Epithelial cell of esophagus (primary cell): ENCODE measurements around the gene OLFM4.

Experiments used
- DNase-seq: peaks from one replicate; pipeline ENCODE4 v3.0.0; 2010; ENCODE audit warnings: low read depth
- H3K4me3 ChIP-seq: 2 replicates; pipeline ENCODE4 v1.5.1; 2011; ENCODE audit warnings: mild to moderate bottlenecking, low read length, control low read depth
- CTCF ChIP-seq: IDR thresholded peaks from 2 replicates; pipeline ENCODE4 v1.5.1; 2011; ENCODE audit warnings: low read depth, mild to moderate bottlenecking, low read length, control low read depth, inconsistent platforms; ENCODE audit not compliant: insufficient read depth; ENCODE audit errors: missing control alignments

The OLFM4 gene

GRCh38 chr13:53020764-53021335, 7.8 kb upstream of the OLFM4 start:
- TF ChIP-seq CTCF: no peak
- DNase-seq: no peak

GRCh38 chr13:53023246-53023645, 5.4 kb upstream of the OLFM4 start:
- no peak for DNase-seq
- TF ChIP-seq CTCF: no peak
- H3K4me3 ChIP-seq: no peak overlapping the region

More at GRCh38 chr13:53020764-53021335, 7.8 kb upstream of the OLFM4 start:
- no peak overlapping the region for H3K4me3 ChIP-seq

GRCh38 chr13:53028063-53028462, 550 bp upstream of the OLFM4 start:
- H3K4me3 ChIP-seq: no peak overlapping the region
- TF ChIP-seq CTCF: no peak
- DNase-seq: no peak

GRCh38 chr13:53032849-53033248, 4.2 kb downstream of the OLFM4 start:
- TF ChIP-seq CTCF: no peak
- no peak overlapping the region for H3K4me3 ChIP-seq
- DNase-seq: no peak

GRCh38 chr13:53038993-53039392, 10.4 kb downstream of the OLFM4 start:
- DNase-seq: no peak
- no peak for TF ChIP-seq CTCF
- no peak overlapping the region for H3K4me3 ChIP-seq

GRCh38 chr13:53041968-53042516, 13.4 kb downstream of the OLFM4 start:
- TF ChIP-seq CTCF: no peak
- no peak overlapping the region for H3K4me3 ChIP-seq

GRCh38 chr13:53042877-53043276, 14.3 kb downstream of the OLFM4 start:
- no peak for DNase-seq
- no peak overlapping the region for H3K4me3 ChIP-seq
- no peak for TF ChIP-seq CTCF

More at GRCh38 chr13:53041968-53042516, 13.4 kb downstream of the OLFM4 start:
- DNase-seq: no peak
